HCT116 (cell line): Measurements from ENCODE around the gene NEO1. TPM values are rescaled to one million over a fixed set of nuclear protein-coding genes. Genes with fewer than 3 reads are reported as not detected.

Experiments
- ATAC-seq: fragments of 200-7000 bp; cut with Tn5 transposase; 2 replicates; pipeline ENCODE4 v1.9.1; 2020; ENCODE audit warnings: mild to moderate bottlenecking, moderate library complexity
- BruUV-seq: library from RNA; stranded (reverse); fragments of 400-500 nt; replicated peaks from 2 replicates; lab custom pipeline; 2021; lab: Mats Ljungman, UMichigan
- CTCF ChIA-PET: fragments of 300-600 bp; sonication (Branson Sonifier 250); formaldehyde crosslinking; loops from one replicate; lab custom pipeline; 2021; ENCODE audit warnings: antibody characterized with exemption; lab: Charles Lee
- POLR2A ChIA-PET: fragments of 300-600, 350-600 bp; sonication (Branson Sonifier 250); formaldehyde crosslinking; loops from one replicate; lab custom pipeline; 2021; ENCODE audit warnings: antibody characterized with exemption; lab: Charles Lee
- RAD21 ChIA-PET, 2 experiments: fragments of 300-600 bp; sonication (Branson Sonifier 250); formaldehyde crosslinking; loops; one replicate each; lab custom pipeline; 2023; ENCODE audit warnings: low total read pairs in 2 of 2; ENCODE audit not compliant: uncharacterized antibody in 2 of 2, unreplicated experiment in 2 of 2, low non-redundant PET in 1 of 2; lab: Charles Lee
- DNase-seq: peaks from one replicate; pipeline ENCODE4 v3.0.0-alpha.2; 2010; ENCODE audit warnings: low read depth, low spot score
- H2AFZ ChIP-seq: fragments of 200-600 bp; shearing (Covaris generic), sonication (generic); 2 replicates; pipeline ENCODE4 v1.6.1; 2017; ENCODE audit warnings: low read depth, mixed run types, mixed read lengths, antibody characterized with exemption, low read length; ENCODE audit not compliant: poor library complexity, severe bottlenecking
- H3K27ac ChIP-seq: 2 replicates; pipeline ENCODE4 v1.5.1; 2012; ENCODE audit warnings: low read depth, low read length
- H3K27me3 ChIP-seq: fragments of 200-600 bp; sonication (generic); 2 replicates; pipeline ENCODE4 v1.6.1; 2016; ENCODE audit warnings: mixed run types, low read length, mixed read lengths; ENCODE audit not compliant: insufficient read depth
- H3K36me3 ChIP-seq, 2 experiments: fragments of 200-500 bp in 1 of 2; fragments of 200-600 bp in 1 of 2; sonication (Bioruptor generic) in 1 of 2; sonication (generic) in 1 of 2; 2 replicates each; pipeline versions ENCODE4 v1.5.1 to v1.6.1; 2014 to 2016; ENCODE audit warnings: low read length in 2 of 2, inconsistent platforms in 1 of 2, mixed read lengths in 1 of 2, mixed run types in 1 of 2; ENCODE audit not compliant: insufficient read depth in 2 of 2, control insufficient read depth in 1 of 2
- H3K4me1 ChIP-seq, 2 experiments: fragments of 200-600 bp in 1 of 2; sonication (generic) in 1 of 2; 2 replicates each; pipeline versions ENCODE4 v1.5.1 to v1.6.1; 2012 to 2017; ENCODE audit warnings: low read length in 2 of 2, inconsistent platforms in 1 of 2, mild to moderate bottlenecking in 1 of 2, mixed read lengths in 1 of 2, mixed run types in 1 of 2, moderate library complexity in 1 of 2; ENCODE audit not compliant: insufficient read depth in 2 of 2, control insufficient read depth in 1 of 2
- H3K4me2 ChIP-seq: fragments of 200-600 bp; sonication (generic); 2 replicates; pipeline ENCODE4 v1.6.1; 2017; ENCODE audit warnings: mixed run types, low read length, mixed read lengths
- H3K4me3 ChIP-seq, 2 experiments: fragments of 200-600 bp in 1 of 2; sonication (generic) in 1 of 2; replicated peaks in 1 of 2; 2 replicates each; pipeline ENCODE4 v1.5.1; 2011 to 2016; ENCODE audit warnings: low read length in 2 of 2, control low read depth in 1 of 2, low read depth in 1 of 2, mild to moderate bottlenecking in 1 of 2, mixed read lengths in 1 of 2, mixed run types in 1 of 2
- H3K79me2 ChIP-seq: fragments of 200-600 bp; sonication (generic); 2 replicates; pipeline ENCODE4 v1.6.1; 2017; ENCODE audit warnings: mild to moderate bottlenecking, mixed run types, low read length, moderate library complexity, mixed read lengths; ENCODE audit not compliant: insufficient read depth
- H3K9ac ChIP-seq: fragments of 200-600 bp; sonication (generic); 2 replicates; pipeline ENCODE4 v1.6.1; 2016; ENCODE audit warnings: low read length, mixed read lengths
- H3K9me2 ChIP-seq: fragments of 200-600 bp; sonication (generic), shearing (Covaris generic); 2 replicates; pipeline ENCODE4 v1.6.1; 2017; ENCODE audit warnings: mixed run types, mild to moderate bottlenecking, moderate library complexity; ENCODE audit not compliant: insufficient read depth
- H3K9me3 ChIP-seq, 2 experiments: fragments of 200-500 bp in 1 of 2; fragments of 200-600 bp in 1 of 2; sonication (Bioruptor generic) in 1 of 2; sonication (generic) in 1 of 2; 2 replicates each; pipeline ENCODE4 v1.6.1; 2014 to 2017; ENCODE audit warnings: low read length in 2 of 2, mixed read lengths in 2 of 2, inconsistent platforms in 1 of 2, low read depth in 1 of 2, mild to moderate bottlenecking in 1 of 2, mixed run types in 1 of 2, moderate library complexity in 1 of 2; ENCODE audit not compliant: control insufficient read depth in 1 of 2, insufficient read depth in 1 of 2
- H4K20me1 ChIP-seq: fragments of 200-600 bp; sonication (generic), shearing (Covaris generic); 2 replicates; pipeline ENCODE4 v1.6.1; 2017; ENCODE audit warnings: mixed run types, mild to moderate bottlenecking, moderate library complexity; ENCODE audit not compliant: insufficient read depth
- CBX3 ChIP-seq: IDR thresholded peaks from 2 replicates; pipeline ENCODE4 v1.6.1; 2012; ENCODE audit warnings: low read depth
- CEBPB ChIP-seq: IDR thresholded peaks from 2 replicates; pipeline ENCODE4 v1.6.1; 2012; ENCODE audit warnings: low read depth
- EGR1 ChIP-seq: IDR thresholded peaks from 2 replicates; pipeline ENCODE4 v1.6.1; 2012; ENCODE audit warnings: low read depth
- ELF1 ChIP-seq: IDR thresholded peaks from 2 replicates; pipeline ENCODE4 v1.6.1; 2012; ENCODE audit warnings: low read depth, borderline replicate concordance
- FOSL1 ChIP-seq: IDR thresholded peaks from 2 replicates; pipeline ENCODE4 v1.6.1; 2012; ENCODE audit warnings: low read depth
- JUND ChIP-seq: IDR thresholded peaks from 2 replicates; pipeline ENCODE4 v1.6.1; 2012
- POLR2A ChIP-seq: IDR thresholded peaks from 2 replicates; pipeline ENCODE4 v1.7.0; 2011; ENCODE audit warnings: borderline replicate concordance; ENCODE audit not compliant: insufficient read depth, insufficient read length; ENCODE audit errors: extremely low read depth
- SIN3A ChIP-seq: IDR thresholded peaks from 2 replicates; pipeline ENCODE4 v1.6.1; 2012; ENCODE audit warnings: low read depth
- TCF7L2 ChIP-seq: IDR thresholded peaks from 2 replicates; pipeline ENCODE4 v1.7.0; 2011; ENCODE audit warnings: borderline replicate concordance, inconsistent platforms; ENCODE audit not compliant: insufficient read depth, insufficient read length; ENCODE audit errors: extremely low read depth
- ZFX ChIP-seq: fragments of 450-650 bp; IDR thresholded peaks from 2 replicates; pipeline ENCODE4 v1.6.1; 2017
- intact Hi-C: fragments of 100-400 bp; cut with micrococcal nuclease; formaldehyde crosslinking; loops from 2 replicates; pipeline ENCODE4 v1.10.0; 2022
- total RNA-seq: library from RNA; stranded (reverse); gene quantifications from one replicate; pipeline ENCODE4 v1.2.1, GENCODE V29; 2021; ENCODE audit not compliant: unreplicated experiment
- TF ChIP-seq, protein P1 (sequence below): IDR thresholded peaks from 2 replicates; pipeline ENCODE4 v1.6.1; 2012; ENCODE audit warnings: low read depth
- TF ChIP-seq, protein P2 (sequence below): IDR thresholded peaks from 2 replicates; pipeline ENCODE4 v1.6.1; 2012

The NEO1 gene
- total RNA-seq, 1 experiment from 2014 or later = 30.0 TPM

DNA sequence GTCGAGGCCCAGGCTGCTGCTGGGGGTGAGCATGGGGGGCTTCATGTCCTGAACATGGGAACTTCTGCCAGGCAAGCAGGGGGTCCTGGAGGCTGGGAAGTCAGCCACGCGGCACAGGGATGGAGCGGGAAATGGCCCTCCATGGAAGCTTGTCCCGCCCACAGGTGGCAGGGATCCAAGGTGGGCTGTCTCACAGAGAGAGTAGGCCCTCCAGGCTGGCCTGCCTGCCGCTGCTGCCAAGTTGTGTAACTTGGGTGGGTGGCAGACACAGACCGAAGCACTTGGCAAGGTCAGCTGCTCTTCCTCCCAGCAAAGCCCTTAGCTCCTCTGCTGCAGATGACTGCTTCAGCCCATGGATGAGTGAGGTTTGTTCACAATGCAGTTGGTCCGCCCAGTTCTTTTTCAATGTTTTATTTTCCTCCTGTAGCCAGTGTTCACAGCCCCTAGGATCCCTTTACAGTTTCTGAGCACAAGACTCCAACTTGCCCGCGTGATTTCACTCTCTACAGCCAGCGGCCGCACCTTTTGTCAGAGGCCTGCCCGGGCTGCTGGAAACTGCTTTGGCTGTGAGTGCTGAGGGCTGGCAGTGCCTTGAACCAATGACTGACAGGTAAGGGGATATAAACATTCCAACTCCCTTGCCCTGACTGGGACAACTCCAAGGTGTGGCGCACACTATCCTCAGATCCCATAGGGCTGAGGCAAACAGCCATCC is 289.8 kb downstream of the NEO1 start:
- H3K27ac ChIP-seq = no peak overlapping the region
- H3K4me1 ChIP-seq = peaks cover 0 to 10% of the 10 kb centered on the region in 2 experiments; a peak in 1 of 4 replicates
- intact Hi-C loops = no loop called here
- H3K9ac ChIP-seq = no peak overlapping the region
- POLR2A ChIA-PET = no interaction called here
- no peaks in the 10 kb centered on the region for H3K36me3 ChIP-seq
- RAD21 ChIA-PET = no interaction called here
- ATAC-seq = no peak
- H3K4me3 ChIP-seq = no peak overlapping the region
- H4K20me1 ChIP-seq = no peaks in the 10 kb centered on the region
- H3K4me2 ChIP-seq = no peak overlapping the region
- H3K9me2 ChIP-seq = no peaks in the 10 kb centered on the region
- H3K79me2 ChIP-seq = no peaks in the 10 kb centered on the region
- DNase-seq = no peak
- H3K9me3 ChIP-seq = no peaks in the 10 kb centered on the region
- 0 out of 2 replicates have a peak, but pooled peaks cover under 1% of the 10 kb centered on the region for H3K27me3 ChIP-seq
- no peak overlapping the region for H2AFZ ChIP-seq
- TF ChIP-seq TCF7L2 (no peak), ZFX (no peak), FOSL1 (no peak), ELF1 (no peak), SIN3A (no peak), JUND (no peak), CEBPB (no peak), CBX3 (no peak), EGR1 (no peak), POLR2A (no peak)
- TF ChIP-seq, protein P1, sequence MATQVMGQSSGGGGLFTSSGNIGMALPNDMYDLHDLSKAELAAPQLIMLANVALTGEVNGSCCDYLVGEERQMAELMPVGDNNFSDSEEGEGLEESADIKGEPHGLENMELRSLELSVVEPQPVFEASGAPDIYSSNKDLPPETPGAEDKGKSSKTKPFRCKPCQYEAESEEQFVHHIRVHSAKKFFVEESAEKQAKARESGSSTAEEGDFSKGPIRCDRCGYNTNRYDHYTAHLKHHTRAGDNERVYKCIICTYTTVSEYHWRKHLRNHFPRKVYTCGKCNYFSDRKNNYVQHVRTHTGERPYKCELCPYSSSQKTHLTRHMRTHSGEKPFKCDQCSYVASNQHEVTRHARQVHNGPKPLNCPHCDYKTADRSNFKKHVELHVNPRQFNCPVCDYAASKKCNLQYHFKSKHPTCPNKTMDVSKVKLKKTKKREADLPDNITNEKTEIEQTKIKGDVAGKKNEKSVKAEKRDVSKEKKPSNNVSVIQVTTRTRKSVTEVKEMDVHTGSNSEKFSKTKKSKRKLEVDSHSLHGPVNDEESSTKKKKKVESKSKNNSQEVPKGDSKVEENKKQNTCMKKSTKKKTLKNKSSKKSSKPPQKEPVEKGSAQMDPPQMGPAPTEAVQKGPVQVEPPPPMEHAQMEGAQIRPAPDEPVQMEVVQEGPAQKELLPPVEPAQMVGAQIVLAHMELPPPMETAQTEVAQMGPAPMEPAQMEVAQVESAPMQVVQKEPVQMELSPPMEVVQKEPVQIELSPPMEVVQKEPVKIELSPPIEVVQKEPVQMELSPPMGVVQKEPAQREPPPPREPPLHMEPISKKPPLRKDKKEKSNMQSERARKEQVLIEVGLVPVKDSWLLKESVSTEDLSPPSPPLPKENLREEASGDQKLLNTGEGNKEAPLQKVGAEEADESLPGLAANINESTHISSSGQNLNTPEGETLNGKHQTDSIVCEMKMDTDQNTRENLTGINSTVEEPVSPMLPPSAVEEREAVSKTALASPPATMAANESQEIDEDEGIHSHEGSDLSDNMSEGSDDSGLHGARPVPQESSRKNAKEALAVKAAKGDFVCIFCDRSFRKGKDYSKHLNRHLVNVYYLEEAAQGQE = no peak
- TF ChIP-seq, protein P2, sequence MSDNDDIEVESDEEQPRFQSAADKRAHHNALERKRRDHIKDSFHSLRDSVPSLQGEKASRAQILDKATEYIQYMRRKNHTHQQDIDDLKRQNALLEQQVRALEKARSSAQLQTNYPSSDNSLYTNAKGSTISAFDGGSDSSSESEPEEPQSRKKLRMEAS = no peak
- BruUV-seq = no TSS peak
- CTCF ChIA-PET = no interaction called here
